Mesothelial cell of epicardium (in vitro differentiated cells): ENCODE measurements around the gene GAS1. TPM values are rescaled to one million over a fixed set of nuclear protein-coding genes. Genes with fewer than 3 reads are reported as not detected.

ENCODE experiments used
- DNase-seq, 2 experiments: peaks; one replicate each; pipeline ENCODE4 v3.0.0; 2021; ENCODE audit warnings: low spot score in 2 of 2; ENCODE audit not compliant: unreplicated experiment in 2 of 2
- H3K27ac Mint-ChIP-seq: 2 replicates; pipeline ENCODE4 v1.8.0; 2021; ENCODE audit warnings: mixed read lengths
- H3K27me3 Mint-ChIP-seq: 2 replicates; pipeline ENCODE4 v1.8.0; 2021; ENCODE audit warnings: low read depth, mixed read lengths
- H3K36me3 Mint-ChIP-seq: 2 replicates; pipeline ENCODE4 v1.8.0; 2021; ENCODE audit warnings: mixed read lengths
- H3K4me1 Mint-ChIP-seq: 2 replicates; pipeline ENCODE4 v1.8.0; 2021; ENCODE audit warnings: mixed read lengths
- H3K4me3 Mint-ChIP-seq: 2 replicates; pipeline ENCODE4 v1.8.0; 2021; ENCODE audit warnings: mild to moderate bottlenecking, moderate library complexity, mixed read lengths
- H3K9me3 Mint-ChIP-seq: 2 replicates; pipeline ENCODE4 v1.8.0; 2021; ENCODE audit warnings: mixed read lengths
- total RNA-seq: library from RNA; stranded (reverse); gene quantifications from 3 replicates; pipeline ENCODE4 v1.2.1, GENCODE V29; 2021
- TF ChIP-seq, protein P1 (sequence below): fragments of 200-600 bp; sonication (generic); IDR thresholded peaks from one replicate; pipeline ENCODE4 v1.5.0; 2021; ENCODE audit warnings: antibody characterized with exemption; ENCODE audit not compliant: unreplicated experiment

GAS1 gene
- total RNA-seq, 1 donor from 2014 or later = 47.8 TPM

GRCh38 chr9:86939891-86940290 lies 7.4 kb downstream of the GAS1 start:
- Mint-ChIP-seq H3K9me3 (peaks cover 3% of the 10 kb centered on the region), H3K4me1 (peaks cover 24% of the 10 kb centered on the region), H3K27me3 (peaks cover 24% of the 10 kb centered on the region), H3K36me3 (no peaks in the 10 kb centered on the region), H3K4me3 (no peak overlapping the region), H3K27ac (no peak overlapping the region)
- no peak for DNase-seq
- TF ChIP-seq, protein P1, sequence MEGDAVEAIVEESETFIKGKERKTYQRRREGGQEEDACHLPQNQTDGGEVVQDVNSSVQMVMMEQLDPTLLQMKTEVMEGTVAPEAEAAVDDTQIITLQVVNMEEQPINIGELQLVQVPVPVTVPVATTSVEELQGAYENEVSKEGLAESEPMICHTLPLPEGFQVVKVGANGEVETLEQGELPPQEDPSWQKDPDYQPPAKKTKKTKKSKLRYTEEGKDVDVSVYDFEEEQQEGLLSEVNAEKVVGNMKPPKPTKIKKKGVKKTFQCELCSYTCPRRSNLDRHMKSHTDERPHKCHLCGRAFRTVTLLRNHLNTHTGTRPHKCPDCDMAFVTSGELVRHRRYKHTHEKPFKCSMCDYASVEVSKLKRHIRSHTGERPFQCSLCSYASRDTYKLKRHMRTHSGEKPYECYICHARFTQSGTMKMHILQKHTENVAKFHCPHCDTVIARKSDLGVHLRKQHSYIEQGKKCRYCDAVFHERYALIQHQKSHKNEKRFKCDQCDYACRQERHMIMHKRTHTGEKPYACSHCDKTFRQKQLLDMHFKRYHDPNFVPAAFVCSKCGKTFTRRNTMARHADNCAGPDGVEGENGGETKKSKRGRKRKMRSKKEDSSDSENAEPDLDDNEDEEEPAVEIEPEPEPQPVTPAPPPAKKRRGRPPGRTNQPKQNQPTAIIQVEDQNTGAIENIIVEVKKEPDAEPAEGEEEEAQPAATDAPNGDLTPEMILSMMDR = no peak

DNA sequence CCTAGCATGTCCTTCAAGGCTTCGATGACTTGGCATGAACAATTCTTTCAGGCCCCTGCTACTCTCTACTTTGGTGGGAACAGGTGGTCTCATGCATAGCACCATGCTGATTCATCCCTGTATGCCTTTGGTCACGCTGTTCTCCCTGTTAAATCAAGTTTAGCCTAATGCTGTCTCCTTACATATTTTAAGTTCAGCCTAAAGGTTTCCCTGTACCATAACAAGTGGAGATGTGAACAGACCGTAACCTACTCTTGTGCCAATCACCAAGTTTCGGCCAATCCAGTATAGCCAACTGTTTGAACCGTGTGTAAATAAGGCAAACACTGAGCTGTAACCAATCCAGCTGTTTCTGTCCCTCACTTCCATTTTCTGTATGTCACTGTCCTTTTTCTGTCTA lies 8.0 kb downstream of the GAS1 start:
- Mint-ChIP-seq H3K27ac (no peak overlapping the region), H3K36me3 (no peaks in the 10 kb centered on the region), H3K9me3 (peaks cover 4% of the 10 kb centered on the region), H3K4me3 (no peak overlapping the region), H3K27me3 (peaks cover 24% of the 10 kb centered on the region), H3K4me1 (peaks cover 20% of the 10 kb centered on the region)
- DNase-seq = no peak
- TF ChIP-seq, protein P1 = no peak

- Mint-ChIP-seq H3K27me3 (peaks cover 22% of the 10 kb centered on the region), H3K4me3 (no peak overlapping the region), H3K27ac (no peak overlapping the region), H3K4me1 (peaks cover 14% of the 10 kb centered on the region), H3K36me3 (peaks cover 2% of the 10 kb centered on the region), H3K9me3 (peaks cover 9% of the 10 kb centered on the region)
- DNase-seq = no peak
- TF ChIP-seq, protein P1 = no peak
These were observed 8.5 kb downstream of the GAS1 start for GRCh38 chr9:86938780-86939179.

DNA sequence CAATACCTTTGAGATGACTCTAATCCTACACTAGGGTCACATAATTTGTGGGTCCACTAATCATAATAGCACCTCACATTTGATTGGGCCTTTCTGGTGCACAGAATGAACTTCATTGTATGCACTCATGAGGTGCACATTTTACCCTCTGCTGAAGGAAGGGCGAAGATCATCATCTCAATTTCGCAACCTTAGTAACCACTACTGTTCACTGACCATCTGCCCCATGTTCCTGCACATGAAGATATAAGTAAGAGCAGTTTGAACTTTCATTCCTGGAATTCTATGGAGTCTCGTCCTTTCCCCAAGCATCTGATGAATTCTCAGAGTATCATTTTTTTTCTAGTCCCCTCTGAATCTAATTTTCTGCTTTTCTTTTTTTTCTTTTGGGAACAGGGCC lies 21.2 kb downstream of the GAS1 start:
- no peaks in the 10 kb centered on the region for H3K27me3 Mint-ChIP-seq

DNA sequence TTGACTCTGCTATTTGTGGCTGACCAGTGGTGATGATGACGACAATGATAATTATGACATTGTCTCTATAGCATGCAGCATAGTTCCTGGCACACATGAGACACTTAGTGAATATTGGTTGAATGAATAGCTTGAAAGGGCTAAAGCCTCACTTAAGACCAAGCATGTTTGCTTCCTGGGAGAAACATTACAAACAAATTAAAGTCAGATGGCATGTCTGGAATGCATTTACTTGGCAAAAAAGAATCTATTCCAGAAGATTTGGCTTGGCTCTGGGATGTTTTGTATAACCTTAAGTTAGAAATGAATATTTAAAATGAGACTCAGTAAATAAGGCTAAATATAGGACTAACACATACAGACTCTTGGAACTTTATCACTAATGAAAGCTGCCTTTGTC lies 21.6 kb downstream of the GAS1 start:
- peaks cover 25% of the 10 kb centered on the region for H3K4me1 Mint-ChIP-seq
- peaks cover 26% of the 10 kb centered on the region for H3K9me3 Mint-ChIP-seq
- DNase-seq = no peak
- H3K27me3 Mint-ChIP-seq = no peaks in the 10 kb centered on the region
- no peak overlapping the region for H3K4me3 Mint-ChIP-seq
- TF ChIP-seq, protein P1 = no peak
- H3K36me3 Mint-ChIP-seq = peaks cover 3% of the 10 kb centered on the region
- peak overlapping the region; percentile 26 for H3K27ac Mint-ChIP-seq

More for the DNA sequence above, 21.2 kb downstream of the GAS1 start:
- Mint-ChIP-seq H3K4me3 (no peak overlapping the region), H3K9me3 (peaks cover 30% of the 10 kb centered on the region), H3K27ac (peak overlapping the region; percentile 19), H3K4me1 (peaks cover 24% of the 10 kb centered on the region), H3K36me3 (peaks cover 3% of the 10 kb centered on the region)
- TF ChIP-seq, protein P1 = no peak
- no peak for DNase-seq

DNA sequence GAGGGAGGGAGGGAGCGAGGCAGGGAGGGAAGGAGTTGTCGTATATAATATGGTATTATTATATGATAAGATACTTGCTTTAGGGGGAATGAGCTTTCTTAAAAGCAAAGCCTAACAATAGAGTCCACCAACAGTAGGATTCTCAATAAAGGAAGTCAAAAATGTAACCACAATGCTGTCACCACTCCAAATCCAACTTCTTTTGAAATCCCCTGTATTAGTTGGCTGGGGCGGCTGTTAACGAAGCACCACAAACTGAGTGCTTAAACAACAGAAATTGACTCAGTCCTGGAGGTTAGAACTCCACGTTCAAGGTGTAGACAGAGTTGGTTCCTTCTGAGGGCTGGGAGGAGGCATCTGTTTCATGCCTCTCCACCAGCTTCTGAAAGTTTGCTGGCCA lies 23.1 kb downstream of the GAS1 start:
- Mint-ChIP-seq H3K27ac (no peak overlapping the region), H3K36me3 (no peaks in the 10 kb centered on the region), H3K4me1 (peaks cover 27% of the 10 kb centered on the region), H3K9me3 (peaks cover 16% of the 10 kb centered on the region), H3K27me3 (no peaks in the 10 kb centered on the region), H3K4me3 (no peak overlapping the region)
- DNase-seq = no peak
- TF ChIP-seq, protein P1 = no peak
